B cell (primary cell): ENCODE results near the gene DCAF6. TPM values are rescaled to one million over a fixed set of nuclear protein-coding genes. Genes with fewer than 3 reads are reported as not detected.

Source experiments
- ATAC-seq: fragments of 200-7000 bp; cut with Tn5 transposase; one replicate; pipeline ENCODE4 v1.10.0; 2021; ENCODE audit warnings: low read depth, mild to moderate bottlenecking, moderate number of reproducible peaks, moderate library complexity
- CTCF ChIA-PET: fragments of 350-600 bp; sonication (Branson Sonifier 250); formaldehyde crosslinking; loops from one replicate; lab custom pipeline; 2021; ENCODE audit warnings: antibody characterized with exemption, inconsistent platforms; lab: Charles Lee
- POLR2A ChIA-PET: fragments of 350-600 bp; sonication (Branson Sonifier 250); formaldehyde crosslinking; loops from one replicate; lab custom pipeline; 2021; ENCODE audit warnings: antibody characterized with exemption; lab: Charles Lee
- DNase-seq: peaks from one replicate; pipeline ENCODE4 v3.0.0; 2013
- H2AFZ ChIP-seq: 2 replicates; pipeline ENCODE4 v1.6.1; 2012; ENCODE audit warnings: mild to moderate bottlenecking, low read depth, low read length; ENCODE audit not compliant: insufficient read depth, poor library complexity, severe bottlenecking
- H3K27ac ChIP-seq, 2 donors: 1 replicate in 1 of 2; 2 replicates in 1 of 2; pipeline ENCODE4 v1.5.1; 2012 to 2013; ENCODE audit warnings: low read length in 2 of 2, mild to moderate bottlenecking in 2 of 2, moderate library complexity in 1 of 2
- H3K27me3 ChIP-seq, 4 experiments: fragments of 200-600 bp in 1 of 4; sonication (generic) in 1 of 4; replicated peaks in 1 of 4; 1 replicate in 2 of 4; 2 replicates in 2 of 4; pipeline versions ENCODE4 v1.6.1 to v1.7.0; 2013 to 2016; ENCODE audit warnings: low read length in 3 of 4, mild to moderate bottlenecking in 2 of 4, mixed read lengths in 1 of 4, moderate library complexity in 1 of 4; ENCODE audit not compliant: insufficient read depth in 4 of 4, control insufficient read depth in 3 of 4; ENCODE audit errors: control extremely low read depth in 1 of 4
- H3K36me3 ChIP-seq, 2 experiments: replicated peaks in 1 of 2; 1 replicate in 1 of 2; 2 replicates in 1 of 2; pipeline versions ENCODE4 v1.6.1 to v1.7.1; 2013; ENCODE audit warnings: low read length in 1 of 2; ENCODE audit not compliant: insufficient read depth in 2 of 2, control insufficient read depth in 1 of 2; ENCODE audit errors: control extremely low read depth in 1 of 2, extremely low read depth in 1 of 2
- H3K4me1 ChIP-seq, 2 donors: fragments of 200-600 bp in 1 of 2; sonication (generic) in 1 of 2; 1 replicate in 1 of 2; 2 replicates in 1 of 2; pipeline versions ENCODE4 v1.5.1 to v1.6.1; 2013 to 2017; ENCODE audit warnings: low read length in 2 of 2; ENCODE audit not compliant: control insufficient read depth in 2 of 2, insufficient read depth in 2 of 2
- H3K4me2 ChIP-seq: replicated peaks from 2 replicates; pipeline ENCODE3; 2012; ENCODE audit warnings: mild to moderate bottlenecking, low read depth, low read length; ENCODE audit not compliant: poor library complexity, severe bottlenecking
- H3K4me3 ChIP-seq, 5 experiments: fragments of 200-600 bp in 1 of 5; sonication (generic) in 1 of 5; 1 replicate in 3 of 5; 2 replicates in 2 of 5; pipeline versions ENCODE4 v1.5.1 to v1.7.0; 2011 to 2016; ENCODE audit warnings: low read length in 4 of 5, mild to moderate bottlenecking in 4 of 5, low read depth in 2 of 5, control low read depth in 1 of 5, moderate library complexity in 1 of 5; ENCODE audit not compliant: insufficient read depth in 1 of 5; ENCODE audit errors: control extremely low read depth in 1 of 5, extremely low read depth in 1 of 5
- H3K79me2 ChIP-seq: fragments of 200-600 bp; sonication (generic); one replicate; pipeline ENCODE4 v1.6.0; 2016; ENCODE audit warnings: low read length; ENCODE audit not compliant: control insufficient read depth, insufficient read depth
- H3K9ac ChIP-seq: fragments of 200-600 bp; sonication (generic); 2 replicates; pipeline ENCODE4 v1.6.1; 2017; ENCODE audit warnings: mild to moderate bottlenecking, low read length, moderate library complexity
- H3K9me3 ChIP-seq, 3 donors: one replicate each; pipeline versions ENCODE4 v1.6.1 to v1.7.1; 2013; ENCODE audit warnings: low read length in 2 of 3; ENCODE audit not compliant: control insufficient read depth in 2 of 3, insufficient read depth in 1 of 3; ENCODE audit errors: control extremely low read depth in 1 of 3
- H4K20me1 ChIP-seq: 2 replicates; pipeline ENCODE4 v1.6.0; 2012; ENCODE audit warnings: mild to moderate bottlenecking, low read length; ENCODE audit not compliant: insufficient read depth, control insufficient read depth, poor library complexity, severe bottlenecking
- H3K27ac Mint-ChIP-seq: one replicate; pipeline ENCODE4 v1.8.0; 2021; ENCODE audit warnings: mixed read lengths
- H3K27me3 Mint-ChIP-seq: one replicate; pipeline ENCODE4 v1.8.0; 2021; ENCODE audit warnings: mixed read lengths
- H3K4me1 Mint-ChIP-seq: one replicate; pipeline ENCODE4 v1.8.0; 2021; ENCODE audit warnings: mixed read lengths
- H3K4me3 Mint-ChIP-seq: one replicate; pipeline ENCODE4 v1.8.0; 2021; ENCODE audit warnings: mixed read lengths
- H3K9me3 Mint-ChIP-seq: one replicate; pipeline ENCODE4 v1.8.0; 2022; ENCODE audit warnings: mixed read lengths; ENCODE audit not compliant: insufficient read depth
- CTCF ChIP-seq: fragments of 200-600 bp; IDR thresholded peaks from one replicate; pipeline ENCODE4 v1.8.0; 2022; ENCODE audit warnings: antibody characterized with exemption, mild to moderate bottlenecking
- EZH2 ChIP-seq: IDR thresholded peaks from 2 replicates; pipeline ENCODE4 v1.6.1; 2012; ENCODE audit warnings: borderline replicate concordance, low read depth, mild to moderate bottlenecking, moderate library complexity, low read length; ENCODE audit not compliant: insufficient read depth, poor library complexity, severe bottlenecking
- WGBS: methylation state at CpG from one replicate; pipeline ENCODE4 v1.1.5; 2013; ENCODE audit warnings: missing lambda C conversion rate; ENCODE audit not compliant: insufficient coverage; 5-methylcytosine and 5-hydroxymethylcytosine counted together
- intact Hi-C: fragments of 100-400 bp; cut with micrococcal nuclease; formaldehyde crosslinking; loops from one replicate; pipeline ENCODE4 v1.10.0; 2022
- polyA plus RNA-seq: library from polyadenylated mRNA; depleted of rRNA; stranded (reverse); fragments of >200 nt; gene quantifications from 2 replicates; pipeline ENCODE4 v1.2.3, GENCODE V29; 2012
- total RNA-seq, 2 donors: library from RNA; stranded (reverse); fragments of 120-200 nt in 1 of 2; gene quantifications; 1 replicate in 1 of 2; 2 replicates in 1 of 2; pipeline versions ENCODE4 v1.2.3 to v1.2.4, GENCODE V29; 2013 to 2022

Gene DCAF6
- total and polyA plus RNA-seq, 2 donors (not counting 1 experiment from before 2014, with no cell fraction given), result 17.5 to 40.4 TPM

GRCh38 chr1:167996266-167996665 lies 59.8 kb downstream of the DCAF6 start:
- no peaks in the 10 kb centered on the region for H3K4me1 ChIP-seq
- Mint-ChIP-seq H3K27me3 (no peaks in the 10 kb centered on the region), H3K4me1 (no peaks in the 10 kb centered on the region), H3K9me3 (no peaks in the 10 kb centered on the region), H3K27ac (no peak overlapping the region), H3K4me3 (no peak overlapping the region)
- H2AFZ ChIP-seq, result no peak overlapping the region
- no peaks in the 10 kb centered on the region for H4K20me1 ChIP-seq
- 78% methylated on average over 1 of the region's 3 CpGs for WGBS
- no peaks in the 10 kb centered on the region for H3K9me3 ChIP-seq
- ChIA-PET POLR2A (interaction anchor here (0.6 kb wide), 1 partner anchor 365 kb away, joined by 9 read pairs; no protein-coding TSS in a partner anchor), CTCF (no interaction called here)
- DNase-seq, result no peak
- H3K4me2 ChIP-seq, result no peak overlapping the region
- H3K79me2 ChIP-seq, result no peaks in the 10 kb centered on the region
- no peak overlapping the region for H3K9ac ChIP-seq
- no peak overlapping the region for H3K4me3 ChIP-seq
- intact Hi-C loops, result no loop called here
- H3K27me3 ChIP-seq, result no peaks in the 10 kb centered on the region
- H3K36me3 ChIP-seq, result peaks cover 3 to 17% of the 10 kb centered on the region in 2 experiments
- ATAC-seq, result no peak
- no peak overlapping the region for H3K27ac ChIP-seq
- TF ChIP-seq EZH2 (no peak), CTCF (no peak)

GRCh38 chr1:167997037-167997575 lies 60.6 kb downstream of the DCAF6 start:
- no peak overlapping the region for H3K9ac ChIP-seq
- H3K4me2 ChIP-seq, result no peak overlapping the region
- no peak overlapping the region for H2AFZ ChIP-seq
- no peaks in the 10 kb centered on the region for H3K4me1 ChIP-seq
- WGBS, result no CpG with 5 or more reads among the region's 3 CpGs
- ChIA-PET CTCF (no interaction called here), POLR2A (no interaction called here)
- no peak for DNase-seq
- H3K36me3 ChIP-seq, result peaks cover 4 to 8% of the 10 kb centered on the region in 2 experiments
- intact Hi-C loops, result no loop called here
- no peaks in the 10 kb centered on the region for H4K20me1 ChIP-seq
- TF ChIP-seq EZH2, result no peak
- H3K4me1 Mint-ChIP-seq, result no peaks in the 10 kb centered on the region
- H3K27me3 ChIP-seq, result no peaks in the 10 kb centered on the region
- no peak overlapping the region for H3K27ac ChIP-seq
- no peaks in the 10 kb centered on the region for H3K79me2 ChIP-seq
- H3K4me3 Mint-ChIP-seq, result no peak overlapping the region
- no peaks in the 10 kb centered on the region for H3K27me3 Mint-ChIP-seq
- no peaks in the 10 kb centered on the region for H3K9me3 Mint-ChIP-seq
- no peak overlapping the region for H3K4me3 ChIP-seq
- no peak overlapping the region for H3K27ac Mint-ChIP-seq
- ATAC-seq, result no peak
- H3K9me3 ChIP-seq, result no peaks in the 10 kb centered on the region
